Measurements from ENCODE around the gene RB1.
"Not testable (repeated sequence)": the region's sequence is repeated elsewhere in the genome, so short reads cannot be mapped to it uniquely, and the experiment has no call there.

RB1 gene

GRCh38 chr13:48404952-48405351 lies 101.4 kb downstream of the RB1 start:
- no peak for DNase-seq (ENCODE audit: low read depth in 2 of 3, low spot score in 2 of 3)

DNA sequence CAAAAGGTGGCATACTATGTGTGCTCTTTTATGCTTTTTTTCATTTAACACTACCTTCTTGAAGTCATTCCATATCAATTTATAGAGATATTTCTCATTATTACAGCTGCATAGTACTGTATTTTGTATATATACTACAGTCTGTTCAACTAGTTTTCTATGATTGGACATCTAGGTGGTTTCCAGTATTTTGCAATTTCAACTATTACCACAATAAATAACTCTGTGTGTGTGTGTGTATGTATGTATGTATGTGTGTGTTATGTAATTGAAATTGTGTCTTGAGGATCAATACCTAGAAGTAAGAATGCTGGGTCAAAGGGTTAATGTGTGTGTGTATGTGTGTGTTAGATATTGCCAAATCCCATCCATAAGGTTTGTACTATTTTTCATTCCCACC lies 102.3 kb downstream of the RB1 start:
- no peak for DNase-seq (ENCODE audit: low read depth in 2 of 3, low spot score in 2 of 3)

- DNase-seq (ENCODE audit: low read depth in 2 of 3, low spot score in 2 of 3) = no peak
Observed at GRCh38 chr13:48410199-48410598, 106.6 kb downstream of the RB1 start.

DNA sequence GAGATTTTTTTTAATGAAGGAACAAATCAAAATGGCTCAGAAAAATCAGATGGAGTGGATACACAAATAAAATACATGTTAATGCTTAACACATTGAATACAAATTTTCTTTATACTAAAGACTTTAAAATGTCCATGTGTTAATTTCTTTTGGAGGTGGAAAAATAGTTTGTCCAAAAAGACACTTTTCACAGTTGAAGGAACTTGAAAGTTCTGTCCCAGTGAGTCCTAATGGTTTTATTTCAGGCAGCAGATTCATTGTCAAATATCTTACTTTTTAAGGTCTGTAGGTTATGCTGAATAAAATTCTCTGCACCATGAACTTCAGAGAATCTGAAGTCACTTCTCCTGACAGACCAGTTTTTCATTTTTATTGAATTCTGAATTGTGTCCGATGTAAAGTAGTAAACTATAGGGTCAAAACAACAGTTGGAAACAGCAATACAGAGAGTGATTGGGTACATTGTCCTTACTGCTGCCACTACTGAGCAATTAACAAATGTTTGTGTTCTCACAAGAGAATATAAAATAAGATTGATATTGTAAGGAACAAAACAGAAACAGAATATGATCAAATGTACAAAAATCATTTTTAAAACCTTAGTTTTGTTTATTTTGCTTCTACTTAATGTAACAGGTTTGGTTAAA lies 107.7 kb downstream of the RB1 start:
- no peak for DNase-seq (ENCODE audit: low read depth in 2 of 3, low spot score in 2 of 3)

GRCh38 chr13:48411841-48412531 lies 108.4 kb downstream of the RB1 start:
- DNase-seq (ENCODE audit: low read depth in 2 of 3, low spot score in 2 of 3) = no peak

DNA sequence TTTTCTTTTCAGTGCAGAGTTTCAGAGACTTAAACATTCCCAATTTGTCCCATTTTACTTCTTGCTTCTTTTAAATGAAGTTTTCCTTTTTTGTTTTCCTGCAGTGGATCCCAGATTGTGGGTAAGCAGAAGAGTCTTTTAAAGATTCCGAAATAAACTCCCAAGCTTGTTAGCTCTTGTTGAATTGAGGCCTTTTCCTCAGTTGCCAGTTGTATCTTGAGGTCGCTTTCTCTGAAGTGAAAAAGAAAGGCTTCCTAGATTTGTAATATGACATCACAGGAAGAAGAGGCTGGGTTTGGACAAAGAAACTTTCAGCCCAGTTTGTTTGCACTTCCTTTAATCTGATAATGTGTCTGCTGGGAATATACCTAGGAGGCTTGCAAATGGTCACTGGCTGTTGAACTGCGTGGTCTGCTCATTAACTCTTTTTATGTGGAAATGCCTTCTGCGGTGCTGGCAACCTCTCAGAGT lies 109.4 kb downstream of the RB1 start, which contains the start of gene LPAR6:
Gene LPAR6, minus strand, starts transcription at position 233 of the 471 bp plus-strand sequence. CDS start 690 bp downstream, outside the sequence.
- DNase-seq (ENCODE audit: low read depth in 2 of 3, low spot score in 2 of 3) = no peak

DNA sequence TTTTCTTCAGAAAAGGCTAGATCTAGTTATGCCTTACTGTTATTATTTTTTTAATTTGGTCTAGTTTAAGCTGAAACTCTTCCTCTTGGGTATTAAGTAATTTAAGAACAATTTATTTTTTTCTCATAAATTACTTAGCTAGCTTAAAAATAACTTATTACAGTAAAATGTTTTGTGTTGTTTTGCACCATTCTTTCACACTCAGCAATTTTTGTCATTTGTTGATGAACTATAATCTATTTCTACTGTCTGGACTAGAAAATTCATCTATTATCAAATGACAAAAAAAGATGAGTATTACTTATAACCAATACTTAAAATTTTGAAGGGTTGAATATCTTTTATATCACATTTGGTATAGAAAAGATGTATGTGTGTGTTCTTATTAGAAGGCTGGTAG lies 111.0 kb downstream of the RB1 start:
- no peak for DNase-seq (ENCODE audit: low read depth in 2 of 3, low spot score in 2 of 3)

- no peak for DNase-seq (ENCODE audit: low read depth in 2 of 3, low spot score in 2 of 3)
Observed at GRCh38 chr13:48415516-48415915, 112.0 kb downstream of the RB1 start.

DNA sequence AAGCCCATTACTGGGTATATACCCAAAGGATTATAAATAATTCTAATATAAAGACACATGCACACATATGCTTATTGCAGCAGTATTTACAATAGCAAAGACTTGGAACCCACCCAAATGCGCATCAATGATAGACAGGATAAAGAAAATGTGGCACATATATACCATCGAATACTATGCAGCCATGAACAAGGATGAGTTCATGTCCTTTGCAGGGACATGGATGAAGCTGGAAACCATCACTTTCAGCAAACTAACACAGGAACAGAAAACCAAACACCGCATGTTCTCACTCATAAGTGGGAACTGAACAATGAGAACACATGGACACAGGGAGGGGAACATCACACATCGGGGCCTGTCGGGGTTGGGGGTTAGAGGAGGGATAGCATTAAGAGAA lies 118.5 kb downstream of the RB1 start:
- not testable (repeated sequence) for DNase-seq (ENCODE audit: low read depth in 2 of 3, low spot score in 2 of 3)

- no peak for DNase-seq (ENCODE audit: low read depth in 2 of 3, low spot score in 2 of 3)
Observed at GRCh38 chr13:48424212-48424611, 120.7 kb downstream of the RB1 start.

GRCh38 chr13:48426052-48426451 lies 122.5 kb downstream of the RB1 start:
- no peak for DNase-seq (ENCODE audit: low read depth in 2 of 3, low spot score in 2 of 3)

- DNase-seq (ENCODE audit: low read depth in 2 of 3, low spot score in 2 of 3) = not testable (repeated sequence)
Observed at GRCh38 chr13:48426755-48427298, 123.3 kb downstream of the RB1 start.

DNA sequence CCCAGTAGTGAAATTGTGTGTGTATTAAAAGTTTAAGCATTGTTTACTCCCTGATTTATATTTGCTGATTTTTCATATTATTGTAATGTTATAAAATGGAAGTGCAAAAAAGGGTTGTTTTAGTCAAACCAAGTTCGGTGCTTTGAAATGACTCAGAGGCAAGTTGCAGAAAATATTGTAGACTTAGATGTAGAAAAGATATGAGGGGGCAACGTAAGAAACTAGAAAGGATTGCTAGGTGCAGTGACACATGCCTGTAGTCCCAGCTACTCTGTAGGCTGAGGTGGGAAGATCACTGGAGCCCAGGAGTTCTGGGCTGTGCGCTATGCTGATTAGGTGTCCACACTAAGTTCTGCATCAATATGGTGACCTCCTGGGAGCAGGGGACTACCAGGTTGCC lies 125.5 kb downstream of the RB1 start:
- no peak for DNase-seq (ENCODE audit: low read depth in 2 of 3, low spot score in 2 of 3)

DNA sequence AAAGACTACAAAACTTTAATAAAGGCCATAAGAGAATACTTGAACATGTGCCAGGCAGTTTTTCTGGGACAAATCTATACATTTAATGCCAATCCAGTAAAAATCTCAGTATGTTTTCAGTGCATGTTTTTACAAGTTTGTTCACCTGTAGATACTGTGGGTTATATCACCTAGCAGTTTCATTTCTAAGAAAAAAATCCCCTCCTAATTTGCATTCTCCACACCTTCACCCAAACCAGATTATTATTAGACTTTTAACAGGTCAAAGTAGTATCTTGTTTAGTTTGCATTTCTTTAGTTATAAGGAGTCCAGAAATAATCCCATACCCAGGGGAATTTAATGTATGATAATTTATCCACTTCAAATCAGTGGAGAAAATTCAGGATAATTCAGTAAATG lies 126.3 kb downstream of the RB1 start:
- DNase-seq (ENCODE audit: low read depth in 2 of 3, low spot score in 2 of 3) = no peak

DNA sequence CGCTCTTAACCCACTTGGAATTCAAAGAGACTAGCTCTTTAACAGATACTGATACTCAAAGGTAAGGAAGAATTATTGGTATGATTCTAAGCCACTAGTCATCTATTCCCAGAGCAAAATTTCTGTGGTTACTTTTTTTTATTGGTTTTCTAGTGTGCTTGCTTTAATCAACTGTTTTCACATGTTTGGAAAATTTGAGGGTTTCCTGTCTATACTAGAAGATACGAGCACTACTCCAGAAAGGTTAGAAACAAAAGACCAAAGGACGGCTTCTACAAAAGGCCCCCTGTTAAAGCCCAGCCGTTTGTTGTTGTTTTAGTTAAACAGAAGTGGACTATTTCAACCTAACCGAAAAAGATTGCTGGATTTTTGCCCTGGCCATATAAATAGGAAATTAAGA lies 127.9 kb downstream of the RB1 start:
- no peak for DNase-seq (ENCODE audit: low read depth in 2 of 3, low spot score in 2 of 3)

DNA sequence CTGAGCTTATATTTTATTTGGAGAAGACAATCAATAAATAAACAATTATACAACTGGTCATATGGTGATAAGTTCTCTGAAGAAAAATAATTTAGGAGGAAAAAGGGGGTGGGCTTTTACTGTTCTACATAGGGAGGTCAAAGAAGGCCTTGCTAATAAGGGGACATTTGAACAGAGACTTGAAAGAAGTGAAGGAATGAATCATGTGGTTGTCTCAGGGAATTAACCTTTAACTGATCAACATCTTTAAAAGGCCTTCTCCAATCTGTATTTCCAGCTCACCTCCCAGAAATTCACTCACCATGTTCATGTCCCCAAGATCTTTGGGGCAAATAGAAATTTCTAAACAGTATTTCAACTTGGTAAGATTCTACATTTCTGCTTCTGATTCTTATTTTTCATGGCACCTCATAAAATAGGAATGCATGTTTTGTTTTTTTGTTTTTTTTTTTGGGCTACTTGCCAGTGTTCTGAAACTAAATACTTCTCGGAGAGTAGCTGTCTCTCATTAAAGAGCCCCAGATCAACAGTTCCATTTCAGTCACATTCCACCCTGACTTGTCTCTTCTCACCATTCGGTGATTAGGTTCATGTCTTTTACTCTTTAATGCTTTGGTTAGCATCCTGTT lies 128.6 kb downstream of the RB1 start:
- DNase-seq (ENCODE audit: low read depth in 2 of 3, low spot score in 2 of 3) = no peak

DNA sequence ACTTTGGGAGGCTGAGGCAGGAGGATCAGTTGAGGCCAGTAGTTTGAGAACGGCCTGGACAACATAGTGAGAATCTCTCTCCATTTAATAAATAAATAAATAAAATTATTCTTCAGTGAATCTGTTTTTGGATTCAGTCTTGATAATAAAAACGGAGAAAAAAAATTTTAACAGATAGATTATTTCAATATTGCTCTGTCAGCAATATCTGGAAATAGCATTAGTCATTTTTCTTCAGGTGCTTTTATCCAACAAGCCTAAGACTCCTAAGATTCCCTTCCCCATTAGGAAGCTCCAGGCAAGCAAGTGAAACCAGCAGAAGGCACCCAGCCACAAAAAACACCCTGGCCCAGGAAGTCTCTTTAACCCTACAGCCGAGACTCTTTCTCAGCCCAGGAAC lies 130.6 kb downstream of the RB1 start:
- no peak for DNase-seq (ENCODE audit: low read depth in 2 of 3, low spot score in 2 of 3)

GRCh38 chr13:48436661-48437288 lies 133.2 kb downstream of the RB1 start:
- no peak for DNase-seq (ENCODE audit: low read depth in 2 of 3, low spot score in 2 of 3)

- no peak for DNase-seq (ENCODE audit: low read depth in 2 of 3, low spot score in 2 of 3)
Observed at GRCh38 chr13:48437371-48437770, 133.8 kb downstream of the RB1 start.

GRCh38 chr13:48443442-48444208 lies 140.1 kb downstream of the RB1 start:
- DNase-seq (ENCODE audit: low read depth in 2 of 3, low spot score in 2 of 3) = no peak

DNA sequence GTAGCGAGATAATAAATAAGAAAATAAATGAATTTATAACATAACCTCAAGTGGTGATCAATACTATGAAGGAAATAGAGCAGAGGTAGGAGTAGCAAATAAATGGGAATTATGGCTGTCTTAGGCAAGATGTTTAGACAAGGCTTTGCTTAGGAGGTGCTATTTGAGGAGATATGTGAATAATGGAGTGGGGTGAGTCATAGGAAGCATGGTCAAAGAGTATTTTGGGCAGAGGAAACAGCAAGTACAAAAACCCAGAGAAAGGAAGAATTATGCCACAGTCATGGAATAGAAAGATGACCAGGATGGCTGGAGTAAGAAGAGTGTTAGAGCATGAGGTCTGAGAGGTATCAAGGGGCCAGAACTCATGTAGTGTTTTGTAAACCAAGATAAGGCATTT lies 142.9 kb downstream of the RB1 start:
- no peak for DNase-seq (ENCODE audit: low read depth in 2 of 3, low spot score in 2 of 3)
